SH-SY5Y (cell line): ENCODE data around the gene AK8.

ENCODE experiments used
- GATA2 ChIP-seq: IDR thresholded peaks from 2 replicates; pipeline ENCODE4 v1.6.1; 2011; ENCODE audit warnings: mild to moderate bottlenecking, low read depth, low read length
- GATA3 ChIP-seq: IDR thresholded peaks from 2 replicates; pipeline ENCODE4 v1.6.1; 2011; ENCODE audit warnings: low read depth, mild to moderate bottlenecking, low read length, moderate library complexity

- no peak for TF ChIP-seq GATA2
- no peak for TF ChIP-seq GATA3
These were observed 147.7 kb downstream of the AK8 start for GRCh38 chr9:132730054-132731033.
